GM12878 (cell line): ENCODE data around the gene EFCAB8.

Experiments used
- EZH2 ChIP-seq: IDR thresholded peaks from 2 replicates; pipeline ENCODE4 v1.6.1; 2012; ENCODE audit warnings: low read depth, mild to moderate bottlenecking, control low read depth, inconsistent platforms, low read length, borderline replicate concordance; ENCODE audit not compliant: control insufficient read depth
- PKNOX1 ChIP-seq: fragments of 450-650 bp; IDR thresholded peaks from 2 replicates; pipeline ENCODE4 v1.6.1; 2016; ENCODE audit warnings: mild to moderate bottlenecking
- POLR2A ChIP-seq: IDR thresholded peaks from 2 replicates; pipeline ENCODE4 v1.6.1; 2011; ENCODE audit warnings: low read depth, mild to moderate bottlenecking, low read length
- POLR2AphosphoS5 ChIP-seq: IDR thresholded peaks from 2 replicates; pipeline ENCODE4 v1.6.1; 2011; ENCODE audit warnings: mild to moderate bottlenecking, low read length, inconsistent platforms
- SMC3 ChIP-seq: IDR thresholded peaks from 2 replicates; pipeline ENCODE4 v1.6.1; 2011; ENCODE audit warnings: low read length, improper control_type of control experiment, borderline replicate concordance
- TF ChIP-seq, protein P1 (sequence below), 3 experiments: IDR thresholded peaks in 2 of 3; conservative IDR thresholded peaks in 1 of 3; 2 replicates each; pipeline ENCODE4 v1.5.1; 2011; ENCODE audit warnings: low read depth in 3 of 3, low read length in 3 of 3, mild to moderate bottlenecking in 3 of 3, control low read depth in 2 of 3, moderate library complexity in 2 of 3, inconsistent platforms in 1 of 3, mixed read lengths in 1 of 3; ENCODE audit not compliant: control insufficient read depth in 2 of 3, insufficient read depth in 1 of 3; ENCODE audit errors: extremely low read depth in 1 of 3

DNA sequence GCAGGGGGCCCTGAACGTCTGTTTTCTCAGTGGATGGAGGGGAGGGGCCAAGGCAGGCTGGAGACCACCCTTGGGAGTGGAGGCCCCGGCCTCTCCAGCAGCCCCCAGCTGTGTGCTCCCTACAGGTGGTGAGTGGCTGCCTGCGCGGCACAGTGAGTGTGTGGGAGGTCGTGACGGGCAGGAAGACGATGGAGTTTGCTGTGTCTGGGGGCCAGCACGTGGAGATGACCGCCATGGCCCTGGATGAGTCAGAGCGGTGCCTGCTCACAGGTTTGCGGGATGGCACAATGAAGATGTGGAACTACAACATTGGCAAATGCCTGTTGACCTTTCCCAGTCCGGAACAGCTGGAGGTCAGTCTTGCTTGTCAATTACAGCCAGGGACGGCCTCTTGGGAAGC lies 52.6 kb downstream of the EFCAB8 start:
- no peak for TF ChIP-seq POLR2A
- TF ChIP-seq POLR2AphosphoS5, result no peak
- TF ChIP-seq EZH2, result no peak
- no peak for TF ChIP-seq SMC3
- TF ChIP-seq, protein P1, sequence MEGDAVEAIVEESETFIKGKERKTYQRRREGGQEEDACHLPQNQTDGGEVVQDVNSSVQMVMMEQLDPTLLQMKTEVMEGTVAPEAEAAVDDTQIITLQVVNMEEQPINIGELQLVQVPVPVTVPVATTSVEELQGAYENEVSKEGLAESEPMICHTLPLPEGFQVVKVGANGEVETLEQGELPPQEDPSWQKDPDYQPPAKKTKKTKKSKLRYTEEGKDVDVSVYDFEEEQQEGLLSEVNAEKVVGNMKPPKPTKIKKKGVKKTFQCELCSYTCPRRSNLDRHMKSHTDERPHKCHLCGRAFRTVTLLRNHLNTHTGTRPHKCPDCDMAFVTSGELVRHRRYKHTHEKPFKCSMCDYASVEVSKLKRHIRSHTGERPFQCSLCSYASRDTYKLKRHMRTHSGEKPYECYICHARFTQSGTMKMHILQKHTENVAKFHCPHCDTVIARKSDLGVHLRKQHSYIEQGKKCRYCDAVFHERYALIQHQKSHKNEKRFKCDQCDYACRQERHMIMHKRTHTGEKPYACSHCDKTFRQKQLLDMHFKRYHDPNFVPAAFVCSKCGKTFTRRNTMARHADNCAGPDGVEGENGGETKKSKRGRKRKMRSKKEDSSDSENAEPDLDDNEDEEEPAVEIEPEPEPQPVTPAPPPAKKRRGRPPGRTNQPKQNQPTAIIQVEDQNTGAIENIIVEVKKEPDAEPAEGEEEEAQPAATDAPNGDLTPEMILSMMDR (IDR thresholded peaks at IDR 0.05 in 2 of 3, conservative IDR thresholded peaks at IDR 0.05 in 1 of 3; ENCODE audit: control insufficient read depth in 2 of 3, extremely low read depth in 1 of 3, insufficient read depth in 1 of 3, low read depth in 3 of 3, low read length in 3 of 3), result no peak
- TF ChIP-seq PKNOX1, result no peak
